GM15510 (cell line): ENCODE measurements around the gene SUSD4.

ENCODE experiments used
- POLR2A ChIP-seq: IDR thresholded peaks from 3 replicates; pipeline ENCODE4 v1.6.1; 2011; ENCODE audit warnings: borderline replicate concordance; ENCODE audit not compliant: insufficient read length; ENCODE audit errors: extremely low read depth

The SUSD4 gene

GRCh38 chr1:223261914-223262313 is 102.1 kb downstream of the SUSD4 start:
- TF ChIP-seq POLR2A = no peak

GRCh38 chr1:223260712-223261111 is 103.3 kb downstream of the SUSD4 start:
- TF ChIP-seq POLR2A = no peak

- TF ChIP-seq POLR2A = no peak
Measured at GRCh38 chr1:223259462-223259861, 104.5 kb downstream of the SUSD4 start.

- no peak for TF ChIP-seq POLR2A
Measured at GRCh38 chr1:223258751-223259198, 105.2 kb downstream of the SUSD4 start.

- no peak for TF ChIP-seq POLR2A
Measured at GRCh38 chr1:223257856-223258550, 106.0 kb downstream of the SUSD4 start.

- TF ChIP-seq POLR2A = no peak
Measured at GRCh38 chr1:223256034-223256433, 107.9 kb downstream of the SUSD4 start.

GRCh38 chr1:223253916-223254315 is 110.1 kb downstream of the SUSD4 start:
- TF ChIP-seq POLR2A = no peak

- no peak for TF ChIP-seq POLR2A
Measured at GRCh38 chr1:223250632-223251015, 113.4 kb downstream of the SUSD4 start.

GRCh38 chr1:223249854-223250631 is 113.9 kb downstream of the SUSD4 start:
- no peak for TF ChIP-seq POLR2A

GRCh38 chr1:223248770-223249140 is 115.2 kb downstream of the SUSD4 start:
- no peak for TF ChIP-seq POLR2A

- TF ChIP-seq POLR2A = no peak
Measured at GRCh38 chr1:223248001-223248769, 115.8 kb downstream of the SUSD4 start.

GRCh38 chr1:223246476-223247112 is 117.4 kb downstream of the SUSD4 start:
- TF ChIP-seq POLR2A = no peak

GRCh38 chr1:223245983-223246382 is 118.0 kb downstream of the SUSD4 start:
- no peak for TF ChIP-seq POLR2A

- no peak for TF ChIP-seq POLR2A
Measured at GRCh38 chr1:223245411-223245810, 118.6 kb downstream of the SUSD4 start.
